HG03442 (cell line): Measurements from ENCODE around the gene TRIM8.
"Not testable (repeated sequence)": the region's sequence is repeated elsewhere in the genome, so short reads cannot be mapped to it uniquely, and the experiment has no call there.

Experiments used
- ATAC-seq: cut with Tn5 transposase; IDR thresholded peaks from one replicate; pipeline ENCODE4 v1.9.1; 2021; ENCODE audit warnings: mild to moderate bottlenecking, moderate library complexity; ENCODE audit not compliant: unreplicated experiment

The TRIM8 gene

GRCh38 chr10:102682981-102683380 lies 38.7 kb downstream of the TRIM8 start:
- ATAC-seq, result no peak

GRCh38 chr10:102683736-102684135 lies 39.5 kb downstream of the TRIM8 start:
- ATAC-seq, result no peak

DNA sequence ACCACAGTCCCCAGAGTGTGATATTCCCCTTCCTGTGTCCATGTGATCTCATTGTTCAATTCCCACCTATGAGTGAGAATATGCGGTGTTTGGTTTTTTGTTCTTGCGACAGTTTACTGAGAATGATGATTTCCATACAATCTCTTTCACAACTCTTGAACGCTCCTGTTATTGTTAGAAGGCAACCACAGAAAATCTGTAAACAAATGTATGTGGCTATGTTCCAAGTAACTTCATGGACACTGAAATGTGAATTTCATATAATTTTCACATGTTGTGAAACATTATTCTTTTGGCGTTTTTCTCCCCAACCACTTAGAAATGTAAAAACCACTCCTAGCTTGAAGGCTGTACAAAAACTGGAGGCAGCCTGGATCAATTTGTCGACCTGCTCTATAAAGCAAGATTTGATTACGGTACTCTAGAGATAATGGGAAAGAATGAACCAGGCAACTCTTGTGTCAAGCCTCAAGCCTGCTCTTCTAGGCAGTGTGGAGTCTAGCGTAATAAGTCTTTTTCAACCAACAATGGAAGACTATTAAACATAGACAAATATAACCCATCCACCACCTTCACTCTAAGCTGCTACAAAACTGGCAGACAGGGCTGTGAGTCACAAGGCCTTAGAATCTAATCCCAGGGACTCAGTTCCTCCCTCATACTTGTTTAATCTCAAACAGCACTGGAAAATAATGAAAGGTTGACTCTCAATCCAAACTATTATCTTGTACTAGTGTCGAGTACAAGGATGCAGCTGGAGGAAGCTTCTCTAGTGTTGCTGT lies 47.2 kb downstream of the TRIM8 start:
- no peak for ATAC-seq

DNA sequence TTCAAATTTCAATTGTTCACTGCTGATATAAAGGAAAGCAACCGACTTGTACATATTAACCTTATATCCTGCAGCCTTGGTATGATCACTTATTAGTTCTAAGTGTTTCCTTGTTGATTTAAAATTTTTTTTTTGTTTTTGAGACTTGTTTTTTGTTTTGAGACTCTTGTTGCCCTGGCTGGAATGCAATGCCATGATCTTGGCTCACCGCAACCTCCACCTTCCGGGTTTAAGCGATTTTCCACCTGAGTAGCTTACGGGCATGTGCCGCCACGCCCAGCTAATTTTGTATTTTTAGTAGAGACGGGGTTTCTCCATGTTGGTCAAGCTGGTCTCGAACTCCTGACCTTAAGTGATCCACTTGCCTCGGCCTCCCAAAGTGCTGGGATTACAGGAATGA lies 51.1 kb downstream of the TRIM8 start:
- not testable (repeated sequence) for ATAC-seq

DNA sequence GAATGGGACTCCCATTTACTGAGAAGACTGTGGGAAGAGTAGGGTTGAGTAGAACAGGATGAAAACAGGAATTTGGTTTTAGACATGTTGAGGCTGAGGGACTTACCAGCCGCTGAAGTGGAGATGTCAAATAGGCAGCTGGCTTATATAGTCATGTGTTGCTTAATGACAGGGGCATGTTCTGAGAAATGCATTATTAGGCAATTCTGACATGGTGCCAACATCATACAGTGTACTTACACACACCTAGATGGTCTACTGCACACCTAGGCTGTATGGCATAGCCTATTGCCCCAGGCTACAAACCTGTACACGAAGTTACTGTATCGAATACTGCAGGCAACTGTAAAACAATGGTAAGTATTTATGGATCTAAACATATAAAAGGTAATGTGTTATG lies 52.5 kb downstream of the TRIM8 start:
- no peak for ATAC-seq

DNA sequence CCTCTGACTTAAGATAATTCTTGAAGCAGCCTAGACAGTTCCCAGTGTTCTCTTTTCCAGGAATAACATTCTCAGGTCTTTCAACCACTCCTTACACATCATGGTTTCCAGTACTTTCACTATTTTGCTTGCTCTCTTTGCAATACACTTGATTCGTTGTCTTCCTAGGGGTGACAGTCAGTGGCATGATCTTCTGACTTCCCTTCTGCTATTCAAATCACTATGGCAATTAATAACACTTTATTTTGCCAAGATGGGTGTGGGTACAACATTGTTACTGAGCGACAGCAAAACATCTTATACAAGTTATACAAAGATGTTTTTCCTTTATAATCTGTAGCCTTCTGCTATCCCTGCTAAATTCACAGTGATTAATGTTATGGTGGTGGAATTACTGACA lies 54.6 kb downstream of the TRIM8 start:
- ATAC-seq, result no peak

GRCh38 chr10:102701272-102701671 lies 57.0 kb downstream of the TRIM8 start:
- ATAC-seq, result no peak

DNA sequence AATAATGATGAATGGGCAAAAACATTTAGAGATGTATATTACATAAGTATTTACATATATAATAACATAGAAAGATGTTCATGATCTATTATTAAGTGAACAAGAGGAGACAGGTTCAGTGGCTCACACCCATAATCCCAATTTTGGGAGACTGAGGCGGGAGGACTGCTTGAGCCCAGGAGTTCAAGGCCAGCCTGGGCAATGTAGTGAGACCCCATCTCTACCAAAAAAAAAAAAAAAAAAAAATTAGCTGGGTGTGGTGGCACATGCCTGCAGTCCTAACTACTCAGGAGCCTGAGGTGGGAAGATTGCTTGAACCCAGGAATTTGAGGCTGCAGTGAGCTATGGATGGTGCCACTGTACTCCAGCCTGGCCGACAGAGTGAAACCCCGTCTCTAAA lies 57.5 kb downstream of the TRIM8 start:
- no peak for ATAC-seq

DNA sequence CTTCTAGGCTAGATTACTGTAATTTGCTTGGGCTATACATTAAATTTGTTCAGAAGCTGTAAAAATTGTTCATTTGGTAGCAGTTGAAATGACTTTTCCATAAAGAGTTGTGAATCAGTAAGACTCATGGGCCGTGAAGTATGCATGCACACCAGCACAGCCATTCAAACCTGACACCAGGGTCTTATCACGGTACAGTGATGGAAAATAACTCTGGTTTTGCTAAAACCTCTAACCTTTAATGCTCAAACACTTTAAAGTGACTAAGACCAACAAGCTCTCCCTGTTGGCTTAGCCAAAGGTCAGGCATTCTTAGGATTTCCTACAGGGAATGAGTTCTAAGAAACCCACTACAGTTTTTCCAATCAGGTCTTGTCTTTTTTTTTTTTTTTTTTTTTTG lies 58.5 kb downstream of the TRIM8 start:
- no peak for ATAC-seq

GRCh38 chr10:102704915-102705314 lies 60.6 kb downstream of the TRIM8 start:
- ATAC-seq, result no peak

GRCh38 chr10:102705531-102705930 lies 61.3 kb downstream of the TRIM8 start:
- ATAC-seq, result no peak
